ENCODE measurements around the gene CAMK4.

CAMK4 gene

GRCh38 chr5:111229221-111229835 is 5.1 kb downstream of the CAMK4 start:
- DNase-seq = no peak

GRCh38 chr5:111229871-111230810 is 6.0 kb downstream of the CAMK4 start:
- no peak for DNase-seq

- DNase-seq = no peak
Measured at GRCh38 chr5:111231119-111231518, 6.9 kb downstream of the CAMK4 start.

GRCh38 chr5:111232311-111233051 is 8.3 kb downstream of the CAMK4 start:
- DNase-seq = no peak

GRCh38 chr5:111233052-111233374 is 8.8 kb downstream of the CAMK4 start:
- no peak for DNase-seq

- no peak for DNase-seq
Measured at GRCh38 chr5:111234125-111234524, 9.9 kb downstream of the CAMK4 start.

- no peak for DNase-seq
Measured at GRCh38 chr5:111235635-111236034, 11.5 kb downstream of the CAMK4 start.

GRCh38 chr5:111236348-111236747 is 12.2 kb downstream of the CAMK4 start:
- no peak for DNase-seq

- DNase-seq = no peak
Measured at GRCh38 chr5:111236995-111237394, 12.8 kb downstream of the CAMK4 start.

- DNase-seq = no peak
Measured at GRCh38 chr5:111237470-111237869, 13.3 kb downstream of the CAMK4 start.

- no peak for DNase-seq
Measured at GRCh38 chr5:111238431-111239225, 14.4 kb downstream of the CAMK4 start.

- DNase-seq = no peak
Measured at GRCh38 chr5:111241696-111242095, 17.5 kb downstream of the CAMK4 start.

- DNase-seq = no peak
Measured at GRCh38 chr5:111242606-111243005, 18.4 kb downstream of the CAMK4 start.

GRCh38 chr5:111243318-111243717 is 19.1 kb downstream of the CAMK4 start:
- no peak for DNase-seq

GRCh38 chr5:111245654-111246053 is 21.5 kb downstream of the CAMK4 start:
- DNase-seq = no peak

- DNase-seq = no peak
Measured at GRCh38 chr5:111246459-111246858, 22.3 kb downstream of the CAMK4 start.

- DNase-seq = no peak
Measured at GRCh38 chr5:111248571-111248970, 24.4 kb downstream of the CAMK4 start.

- no peak for DNase-seq
Measured at GRCh38 chr5:111251921-111252320, 27.7 kb downstream of the CAMK4 start.

- no peak for DNase-seq
Measured at GRCh38 chr5:111252799-111253545, 28.8 kb downstream of the CAMK4 start.

GRCh38 chr5:111254613-111255012 is 30.4 kb downstream of the CAMK4 start:
- no peak for DNase-seq

- DNase-seq = no peak
Measured at GRCh38 chr5:111255169-111255568, 31.0 kb downstream of the CAMK4 start.

Data from anterior cingulate cortex (tissue), 58 donors.